ENCODE data around the gene PYY. TPM values are rescaled to one million over a fixed set of nuclear protein-coding genes. Genes with fewer than 3 reads are reported as not detected.
"Not testable (repeated sequence)": the region's sequence is repeated elsewhere in the genome, so short reads cannot be mapped to it uniquely, and the experiment has no call there.

The PYY gene
- total RNA-seq, 1 experiment from 2014 or later = not detected

GRCh38 chr17:43998552-43998951 is 44.8 kb upstream of the PYY start:
- Mint-ChIP-seq H3K27me3 (ENCODE audit: insufficient read depth, unreplicated experiment) (peaks cover 3% of the 10 kb centered on the region), H3K4me1 (ENCODE audit: low read depth, unreplicated experiment) (no peaks in the 10 kb centered on the region), H3K4me3 (ENCODE audit: unreplicated experiment) (no peak overlapping the region), H3K9me3 (ENCODE audit: unreplicated experiment) (no peaks in the 10 kb centered on the region), H3K27ac (ENCODE audit: unreplicated experiment) (no peak overlapping the region), H3K36me3 (ENCODE audit: insufficient read depth, unreplicated experiment) (no peaks in the 10 kb centered on the region)
- DNase-seq = no peak
- TF ChIP-seq, protein P1, sequence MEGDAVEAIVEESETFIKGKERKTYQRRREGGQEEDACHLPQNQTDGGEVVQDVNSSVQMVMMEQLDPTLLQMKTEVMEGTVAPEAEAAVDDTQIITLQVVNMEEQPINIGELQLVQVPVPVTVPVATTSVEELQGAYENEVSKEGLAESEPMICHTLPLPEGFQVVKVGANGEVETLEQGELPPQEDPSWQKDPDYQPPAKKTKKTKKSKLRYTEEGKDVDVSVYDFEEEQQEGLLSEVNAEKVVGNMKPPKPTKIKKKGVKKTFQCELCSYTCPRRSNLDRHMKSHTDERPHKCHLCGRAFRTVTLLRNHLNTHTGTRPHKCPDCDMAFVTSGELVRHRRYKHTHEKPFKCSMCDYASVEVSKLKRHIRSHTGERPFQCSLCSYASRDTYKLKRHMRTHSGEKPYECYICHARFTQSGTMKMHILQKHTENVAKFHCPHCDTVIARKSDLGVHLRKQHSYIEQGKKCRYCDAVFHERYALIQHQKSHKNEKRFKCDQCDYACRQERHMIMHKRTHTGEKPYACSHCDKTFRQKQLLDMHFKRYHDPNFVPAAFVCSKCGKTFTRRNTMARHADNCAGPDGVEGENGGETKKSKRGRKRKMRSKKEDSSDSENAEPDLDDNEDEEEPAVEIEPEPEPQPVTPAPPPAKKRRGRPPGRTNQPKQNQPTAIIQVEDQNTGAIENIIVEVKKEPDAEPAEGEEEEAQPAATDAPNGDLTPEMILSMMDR (IDR thresholded peaks at IDR 0.05; ENCODE audit: insufficient read depth in 1 of 2, low read depth in 1 of 2, low read length in 1 of 2, severe bottlenecking in 1 of 2, unreplicated experiment in 1 of 2) = no peak
- ChIA-PET CTCF (interaction anchor here (0.6 to 3.7 kb wide), 2 partner anchors 55 to 60 kb away, joined by 4 to 12 read pairs; no protein-coding TSS in a partner anchor), POLR2A (no interaction called here)
- Histone ChIP-seq H3K9me3 (no peaks in the 10 kb centered on the region), H3K4me3 (ENCODE audit: low read depth, low read length) (no peak overlapping the region), H3K4me1 (peaks cover 18% of the 10 kb centered on the region), H3K27me3 (replicated peaks; ENCODE audit: control insufficient read depth, insufficient read depth, low read length) (no peaks in the 10 kb centered on the region), H3K36me3 (ENCODE audit: control insufficient read depth, insufficient read depth, low read length) (no peaks in the 10 kb centered on the region)
- no TSS peak for BruUV-seq (replicated peaks)
- intact Hi-C loops (cut with micrococcal nuclease; ENCODE audit: unreplicated experiment) = no loop called here

DNA sequence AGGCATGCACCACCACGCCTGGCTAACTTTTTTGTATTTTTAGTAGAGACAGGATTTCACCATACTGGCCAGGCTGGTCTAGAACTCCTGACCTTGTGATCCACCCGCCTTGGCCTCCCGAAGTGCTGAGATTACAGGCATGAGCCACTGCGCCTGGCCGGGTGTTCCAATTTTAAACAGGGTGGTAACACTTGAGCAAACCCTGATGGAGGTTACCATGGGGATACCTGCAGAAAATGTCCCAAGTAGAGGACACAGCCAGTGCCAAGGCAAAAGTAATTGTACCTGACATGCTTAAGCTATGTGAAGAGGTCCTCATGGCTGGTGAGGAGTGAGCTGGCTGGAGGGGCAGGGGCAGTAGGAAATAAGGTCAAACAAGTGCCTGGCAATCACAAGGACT is 43.4 kb upstream of the PYY start:
- H3K9me3 ChIP-seq; H3K4me3 ChIP-seq (ENCODE audit: low read depth, low read length); H3K4me1 Mint-ChIP-seq (ENCODE audit: low read depth, unreplicated experiment); H3K27me3 ChIP-seq (replicated peaks; ENCODE audit: control insufficient read depth, insufficient read depth, low read length); POLR2A ChIA-PET; H3K27me3 Mint-ChIP-seq (ENCODE audit: insufficient read depth, unreplicated experiment); BruUV-seq (replicated peaks); H3K36me3 ChIP-seq (ENCODE audit: control insufficient read depth, insufficient read depth, low read length); H3K36me3 Mint-ChIP-seq (ENCODE audit: insufficient read depth, unreplicated experiment); H3K4me3 Mint-ChIP-seq (ENCODE audit: unreplicated experiment); H3K27ac Mint-ChIP-seq (ENCODE audit: unreplicated experiment); DNase-seq; H3K9me3 Mint-ChIP-seq (ENCODE audit: unreplicated experiment); intact Hi-C loops (cut with micrococcal nuclease; ENCODE audit: unreplicated experiment): not testable (repeated sequence)
- CTCF ChIA-PET = interaction anchor here (0.8 to 3.7 kb wide), 3 partner anchors 12 to 57 kb away, joined by 3 to 12 read pairs (median 11); no protein-coding TSS in a partner anchor
- H3K4me1 ChIP-seq = peaks cover 18% of the 10 kb centered on the region

GRCh38 chr17:43995150-43995471 is 41.4 kb upstream of the PYY start:
- peaks cover 11% of the 10 kb centered on the region for H3K4me1 ChIP-seq
- no peaks in the 10 kb centered on the region for H3K9me3 ChIP-seq
- no peaks in the 10 kb centered on the region for H3K36me3 Mint-ChIP-seq (ENCODE audit: insufficient read depth, unreplicated experiment)
- TF ChIP-seq, protein P1 (IDR thresholded peaks at IDR 0.05; ENCODE audit: insufficient read depth in 1 of 2, low read depth in 1 of 2, low read length in 1 of 2, severe bottlenecking in 1 of 2, unreplicated experiment in 1 of 2) = no peak
- ChIA-PET CTCF (interaction anchor here (1.6 to 3.7 kb wide), 2 partner anchors 51 to 85 kb away, joined by 4 to 29 read pairs; no protein-coding TSS in a partner anchor), POLR2A (interaction anchor here (0.5 to 0.7 kb wide), 2 partner anchors 57 to 191 kb away, joined by 3 to 5 read pairs; no protein-coding TSS in a partner anchor)
- H3K4me3 Mint-ChIP-seq (ENCODE audit: unreplicated experiment) = peak overlapping the region; percentile 61
- BruUV-seq (replicated peaks) = no TSS peak
- no peaks in the 10 kb centered on the region for H3K4me1 Mint-ChIP-seq (ENCODE audit: low read depth, unreplicated experiment)
- peaks cover 3% of the 10 kb centered on the region for H3K27me3 Mint-ChIP-seq (ENCODE audit: insufficient read depth, unreplicated experiment)
- H3K27ac Mint-ChIP-seq (ENCODE audit: unreplicated experiment) = no peak overlapping the region
- intact Hi-C loops (cut with micrococcal nuclease; ENCODE audit: unreplicated experiment) = loop anchor here (1.0 kb wide), 2 partner anchors 51 to 117 kb away; no protein-coding TSS in a partner anchor
- H3K27me3 ChIP-seq (replicated peaks; ENCODE audit: control insufficient read depth, insufficient read depth, low read length) = no peaks in the 10 kb centered on the region
- no peaks in the 10 kb centered on the region for H3K36me3 ChIP-seq (ENCODE audit: control insufficient read depth, insufficient read depth, low read length)
- no peak overlapping the region; the same call in 1 of the 2 replicates for H3K4me3 ChIP-seq (ENCODE audit: low read depth, low read length)
- DNase-seq = no peak
- no peaks in the 10 kb centered on the region for H3K9me3 Mint-ChIP-seq (ENCODE audit: unreplicated experiment)
